ENCODE results near the gene TBC1D2. TPM values are rescaled to one million over a fixed set of nuclear protein-coding genes. Genes with fewer than 3 reads are reported as not detected.

The TBC1D2 gene
- total RNA-seq, 2 experiments from 2014 or later: 1.5 TPM

- DNase-seq (no peak), ATAC-seq (no peak)
- POLR2A ChIA-PET: no interaction called here
- H3K27me3 Mint-ChIP-seq: no peaks in the 10 kb centered on the region
- no peaks in the 10 kb centered on the region for H3K9me3 Mint-ChIP-seq
- intact Hi-C loops (cut with micrococcal nuclease): no loop called here
- H3K36me3 Mint-ChIP-seq (ENCODE audit: low read depth): no peaks in the 10 kb centered on the region
- CTCF ChIA-PET: no interaction called here
- TF ChIP-seq CTCF (IDR thresholded peaks at IDR 0.05): no peak
- no peaks in the 10 kb centered on the region for H3K4me1 Mint-ChIP-seq (ENCODE audit: low read depth)
- H3K27ac Mint-ChIP-seq: no peak overlapping the region
- H3K4me3 Mint-ChIP-seq: no peak overlapping the region
Observed at GRCh38 chr9:98290411-98290810, 35.0 kb upstream of the TBC1D2 start.

- Mint-ChIP-seq H3K27me3 (no peaks in the 10 kb centered on the region), H3K4me1 (ENCODE audit: low read depth) (no peaks in the 10 kb centered on the region), H3K9me3 (no peaks in the 10 kb centered on the region), H3K4me3 (no peak overlapping the region), H3K36me3 (ENCODE audit: low read depth) (no peaks in the 10 kb centered on the region), H3K27ac (no peak overlapping the region)
- ChIA-PET POLR2A (no interaction called here), CTCF (no interaction called here)
- no peak for TF ChIP-seq CTCF (IDR thresholded peaks at IDR 0.05)
- DNase-seq: no peak
- intact Hi-C loops (cut with micrococcal nuclease): no loop called here
- ATAC-seq: no peak
Observed at GRCh38 chr9:98289614-98290201, 34.3 kb upstream of the TBC1D2 start.

- Mint-ChIP-seq H3K4me3 (no peak overlapping the region), H3K36me3 (ENCODE audit: low read depth) (no peaks in the 10 kb centered on the region), H3K9me3 (no peaks in the 10 kb centered on the region), H3K27ac (no peak overlapping the region), H3K27me3 (no peaks in the 10 kb centered on the region), H3K4me1 (ENCODE audit: low read depth) (no peaks in the 10 kb centered on the region)
- TF ChIP-seq CTCF (IDR thresholded peaks at IDR 0.05): no peak
- ATAC-seq (no peak), DNase-seq (no peak)
- intact Hi-C loops (cut with micrococcal nuclease): no loop called here
- POLR2A ChIA-PET: no interaction called here
- CTCF ChIA-PET: no interaction called here
Observed at GRCh38 chr9:98288881-98289280, 33.4 kb upstream of the TBC1D2 start.

GRCh38 chr9:98287384-98287783 lies 31.9 kb upstream of the TBC1D2 start:
- CTCF ChIA-PET: no interaction called here
- Mint-ChIP-seq H3K27me3 (no peaks in the 10 kb centered on the region), H3K36me3 (ENCODE audit: low read depth) (no peaks in the 10 kb centered on the region), H3K27ac (no peak overlapping the region), H3K4me1 (ENCODE audit: low read depth) (no peaks in the 10 kb centered on the region), H3K9me3 (no peaks in the 10 kb centered on the region), H3K4me3 (no peak overlapping the region)
- TF ChIP-seq CTCF (IDR thresholded peaks at IDR 0.05): no peak
- DNase-seq: no peak
- intact Hi-C loops (cut with micrococcal nuclease): no loop called here
- POLR2A ChIA-PET: no interaction called here
- ATAC-seq: no peak

- Mint-ChIP-seq H3K27ac (no peak overlapping the region), H3K27me3 (peaks cover 1% of the 10 kb centered on the region), H3K4me3 (no peak overlapping the region), H3K36me3 (ENCODE audit: low read depth) (no peaks in the 10 kb centered on the region), H3K9me3 (no peaks in the 10 kb centered on the region), H3K4me1 (ENCODE audit: low read depth) (no peaks in the 10 kb centered on the region)
- no peak for TF ChIP-seq CTCF (IDR thresholded peaks at IDR 0.05)
- DNase-seq (no peak), ATAC-seq (no peak)
- POLR2A ChIA-PET: no interaction called here
- CTCF ChIA-PET: interaction anchor here (1.2 kb wide), 1 partner anchor 21 kb away, joined by 4 read pairs; no protein-coding TSS in a partner anchor
- intact Hi-C loops (cut with micrococcal nuclease): no loop called here
Observed at GRCh38 chr9:98285446-98285845, 30.0 kb upstream of the TBC1D2 start.

Data from activated CD8-positive, alpha-beta T cell treated with anti-CD3 and anti-CD28 coated beads for 36 hours (primary cell).